Keratinocyte (primary cell): ENCODE results near the gene DENND4A. TPM values are rescaled to one million over a fixed set of nuclear protein-coding genes. Genes with fewer than 3 reads are reported as not detected.

ENCODE experiments used
- DNase-seq: peaks from one replicate; pipeline ENCODE4 v3.0.0-alpha.2; 2011; ENCODE audit warnings: low read depth, missing footprints, low spot score
- FAIRE-seq: peaks from 2 replicates; lab custom pipeline; 2011; peaks lifted over from hg19 to GRCh38; lab: Jason Lieb, UNC
- H2AFZ ChIP-seq: 2 replicates; pipeline ENCODE4 v1.6.0; 2012; ENCODE audit warnings: low read length, control low read depth, inconsistent platforms; ENCODE audit not compliant: control insufficient read depth
- H3K27ac ChIP-seq: 2 replicates; pipeline ENCODE4 v1.5.1; 2011; ENCODE audit warnings: low read length; ENCODE audit not compliant: control insufficient read depth, insufficient read depth
- H3K27me3 ChIP-seq: 3 replicates; pipeline ENCODE4 v1.6.0; 2011; ENCODE audit warnings: low read length; ENCODE audit not compliant: control insufficient read depth, insufficient read depth; ENCODE audit errors: extremely low read depth
- H3K36me3 ChIP-seq, 2 experiments: 2 replicates in 1 of 2; 3 replicates in 1 of 2; pipeline ENCODE4 v1.5.1; 2011; ENCODE audit warnings: low read length in 2 of 2, mild to moderate bottlenecking in 1 of 2; ENCODE audit not compliant: control insufficient read depth in 2 of 2, insufficient read depth in 2 of 2; ENCODE audit errors: extremely low read depth in 1 of 2
- H3K4me1 ChIP-seq: 3 replicates; pipeline ENCODE4 v1.5.1; 2011; ENCODE audit warnings: low read length; ENCODE audit not compliant: control insufficient read depth, insufficient read depth; ENCODE audit errors: extremely low read depth
- H3K4me2 ChIP-seq: 3 replicates; pipeline ENCODE4 v1.6.0; 2011; ENCODE audit warnings: low read depth, low read length; ENCODE audit not compliant: control insufficient read depth, insufficient read depth; ENCODE audit errors: extremely low read depth
- H3K4me3 ChIP-seq, 3 experiments: fragments of 200-600 bp in 1 of 3; sonication (generic) in 1 of 3; 2 replicates in 2 of 3; 3 replicates in 1 of 3; pipeline ENCODE4 v1.5.1; 2011 to 2016; ENCODE audit warnings: low read length in 3 of 3, mild to moderate bottlenecking in 3 of 3, control low read depth in 2 of 3, inconsistent platforms in 1 of 3, low read depth in 1 of 3, mixed read lengths in 1 of 3, mixed run types in 1 of 3, moderate library complexity in 1 of 3; ENCODE audit not compliant: control insufficient read depth in 2 of 3, insufficient read depth in 2 of 3; ENCODE audit errors: extremely low read depth in 1 of 3
- H3K79me2 ChIP-seq: 2 replicates; pipeline ENCODE4 v1.6.0; 2012; ENCODE audit warnings: low read length; ENCODE audit not compliant: control insufficient read depth, insufficient read depth
- H3K9ac ChIP-seq: 3 replicates; pipeline ENCODE4 v1.6.0; 2011; ENCODE audit warnings: low read length; ENCODE audit not compliant: control insufficient read depth, insufficient read depth; ENCODE audit errors: extremely low read depth
- H3K9me1 ChIP-seq: 3 replicates; pipeline ENCODE4 v1.6.0; 2011; ENCODE audit warnings: low read length; ENCODE audit not compliant: control insufficient read depth, insufficient read depth; ENCODE audit errors: extremely low read depth
- H3K9me3 ChIP-seq: 2 replicates; pipeline ENCODE4 v1.5.1; 2012; ENCODE audit warnings: low read depth, low read length; ENCODE audit not compliant: control insufficient read depth
- H4K20me1 ChIP-seq: 3 replicates; pipeline ENCODE4 v1.6.0; 2011; ENCODE audit warnings: low read length; ENCODE audit not compliant: control insufficient read depth, insufficient read depth; ENCODE audit errors: extremely low read depth
- EZH2 ChIP-seq: IDR thresholded peaks from one replicate; pipeline ENCODE4 v1.6.1; 2012; ENCODE audit warnings: inconsistent platforms, mild to moderate bottlenecking, low read length, moderate library complexity
- dilution Hi-C: fragments of 300-500 bp; cut with MboI; formaldehyde crosslinking; loops from one replicate; pipeline ENCODE4 v1.7.0; 2020; ENCODE audit warnings: low sequenced_read_pairs; ENCODE audit not compliant: extremely low pct_ligation_motif_present
- polyA plus RNA-seq, 5 experiments: library from polyadenylated mRNA; depleted of rRNA in 3 of 5; stranded (reverse) in 3 of 5; stranded (forward) in 1 of 5; unstranded in 1 of 5; fragments of >200 nt; gene quantifications; 1 replicate in 1 of 5; 2 replicates in 3 of 5; 3 replicates in 1 of 5; pipeline versions ENCODE4 v1.2.1 to v1.2.3, GENCODE V29; 2011 to 2012; ENCODE audit warnings: missing spikeins in 2 of 5, low read depth in 1 of 5, low replicate concordance in 1 of 5
- TF ChIP-seq, protein P1 (sequence below), 3 experiments: IDR thresholded peaks in 1 of 3; conservative IDR thresholded peaks in 1 of 3; optimal IDR thresholded peaks in 1 of 3; 2 replicates in 2 of 3; 3 replicates in 1 of 3; pipeline versions ENCODE3 to v1.5.1; 2011; ENCODE audit warnings: low read length in 3 of 3, mild to moderate bottlenecking in 3 of 3, moderate library complexity in 2 of 3, control low read depth in 1 of 3, inconsistent platforms in 1 of 3; ENCODE audit not compliant: insufficient read depth in 2 of 3; ENCODE audit errors: extremely low read depth in 1 of 3

Gene DENND4A
- polyA plus RNA-seq, 1 donor (not counting 4 experiments of a cell fraction or from before 2014, with no cell fraction given) = 10.0 TPM

DNA sequence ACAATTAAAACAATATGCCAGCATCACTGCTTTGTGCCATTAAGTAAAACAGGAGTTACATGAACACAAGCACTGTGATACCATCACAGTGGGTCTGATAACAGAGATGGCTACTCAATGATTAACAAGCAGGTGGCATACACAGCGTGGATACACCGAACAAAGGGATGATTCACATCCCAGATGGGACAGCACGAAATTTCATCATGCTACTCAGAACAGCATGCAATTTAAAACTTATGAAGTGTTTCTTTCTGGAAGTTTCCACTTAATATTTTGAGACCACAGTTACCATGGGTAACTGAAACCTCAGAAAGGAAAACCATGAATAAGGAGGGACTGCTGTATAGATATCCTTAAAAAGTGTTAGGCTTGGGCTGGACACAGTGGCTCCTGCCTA is 125.8 kb downstream of the DENND4A start:
- DNase-seq = no peak

DNA sequence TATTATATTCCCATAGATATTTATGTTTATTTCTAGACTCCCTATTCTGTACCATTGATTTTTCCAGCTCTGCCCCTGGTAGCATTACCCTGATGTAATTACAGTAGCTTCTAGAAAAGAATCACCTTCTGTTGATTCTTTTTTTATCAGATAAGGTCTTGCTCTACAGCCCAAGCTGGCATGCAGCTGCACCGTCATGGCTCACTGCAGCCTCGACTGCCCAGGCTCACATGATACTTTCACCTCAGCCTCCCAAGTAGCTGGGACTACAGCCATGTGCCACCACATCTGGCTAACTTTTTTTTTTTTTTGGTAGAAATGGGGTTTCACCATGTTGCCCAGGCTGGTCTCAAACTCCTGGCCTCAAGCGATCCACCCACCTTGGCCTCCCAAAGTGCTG is 128.6 kb downstream of the DENND4A start:
- H3K9me1 ChIP-seq = no peaks in the 10 kb centered on the region
- no peak for FAIRE-seq
- TF ChIP-seq EZH2 = no peak
- TF ChIP-seq, protein P1, sequence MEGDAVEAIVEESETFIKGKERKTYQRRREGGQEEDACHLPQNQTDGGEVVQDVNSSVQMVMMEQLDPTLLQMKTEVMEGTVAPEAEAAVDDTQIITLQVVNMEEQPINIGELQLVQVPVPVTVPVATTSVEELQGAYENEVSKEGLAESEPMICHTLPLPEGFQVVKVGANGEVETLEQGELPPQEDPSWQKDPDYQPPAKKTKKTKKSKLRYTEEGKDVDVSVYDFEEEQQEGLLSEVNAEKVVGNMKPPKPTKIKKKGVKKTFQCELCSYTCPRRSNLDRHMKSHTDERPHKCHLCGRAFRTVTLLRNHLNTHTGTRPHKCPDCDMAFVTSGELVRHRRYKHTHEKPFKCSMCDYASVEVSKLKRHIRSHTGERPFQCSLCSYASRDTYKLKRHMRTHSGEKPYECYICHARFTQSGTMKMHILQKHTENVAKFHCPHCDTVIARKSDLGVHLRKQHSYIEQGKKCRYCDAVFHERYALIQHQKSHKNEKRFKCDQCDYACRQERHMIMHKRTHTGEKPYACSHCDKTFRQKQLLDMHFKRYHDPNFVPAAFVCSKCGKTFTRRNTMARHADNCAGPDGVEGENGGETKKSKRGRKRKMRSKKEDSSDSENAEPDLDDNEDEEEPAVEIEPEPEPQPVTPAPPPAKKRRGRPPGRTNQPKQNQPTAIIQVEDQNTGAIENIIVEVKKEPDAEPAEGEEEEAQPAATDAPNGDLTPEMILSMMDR (optimal IDR thresholded peaks at IDR 0.05 in 1 of 3, IDR thresholded peaks at IDR 0.05 in 1 of 3, conservative IDR thresholded peaks at IDR 0.05 in 1 of 3; ENCODE audit: extremely low read depth in 1 of 3, insufficient read depth in 2 of 3, low read length in 3 of 3) = no peak
- no peak for DNase-seq
- peaks cover 0 to 1% of the 10 kb centered on the region in 2 experiments for H3K36me3 ChIP-seq
- H3K9ac ChIP-seq = no peak overlapping the region
- H3K27me3 ChIP-seq = no peaks in the 10 kb centered on the region
- H3K4me3 ChIP-seq = no peak overlapping the region
- H2AFZ ChIP-seq = no peak overlapping the region
- no peak overlapping the region for H3K27ac ChIP-seq
- no peak overlapping the region for H3K4me2 ChIP-seq
- no peaks in the 10 kb centered on the region for H3K9me3 ChIP-seq
- H3K79me2 ChIP-seq = no peaks in the 10 kb centered on the region
- no peaks in the 10 kb centered on the region for H3K4me1 ChIP-seq
- H4K20me1 ChIP-seq = no peaks in the 10 kb centered on the region
- dilution Hi-C loops = no loop called here

More for the DNA sequence above, 125.8 kb downstream of the DENND4A start:
- Histone ChIP-seq H3K27ac (peak overlapping the region; percentile 40), H2AFZ (no peak overlapping the region), H3K9me1 (no peaks in the 10 kb centered on the region), H3K4me1 (no peaks in the 10 kb centered on the region), H3K36me3 (peaks cover 0 to 1% of the 10 kb centered on the region in 2 experiments), H4K20me1 (no peaks in the 10 kb centered on the region), H3K27me3 (no peaks in the 10 kb centered on the region), H3K79me2 (no peaks in the 10 kb centered on the region), H3K9ac (no peak overlapping the region), H3K9me3 (no peaks in the 10 kb centered on the region), H3K4me3 (no peak overlapping the region), H3K4me2 (no peak overlapping the region)
- FAIRE-seq = no peak
- dilution Hi-C loops = no loop called here
- TF ChIP-seq EZH2 = no peak
- TF ChIP-seq, protein P1 (optimal IDR thresholded peaks at IDR 0.05 in 1 of 3, IDR thresholded peaks at IDR 0.05 in 1 of 3, conservative IDR thresholded peaks at IDR 0.05 in 1 of 3; ENCODE audit: extremely low read depth in 1 of 3, insufficient read depth in 2 of 3, low read length in 3 of 3) = no peak
